Pons (tissue), 1 donor: ENCODE data around the gene ECEL1.
"Not testable (repeated sequence)": the region's sequence is repeated elsewhere in the genome, so short reads cannot be mapped to it uniquely, and the experiment has no call there.

Experiments
- DNase-seq: peaks from one replicate; pipeline ENCODE4 v3.0.0-alpha.2; 2016; ENCODE audit warnings: low spot score

Gene ECEL1

DNA sequence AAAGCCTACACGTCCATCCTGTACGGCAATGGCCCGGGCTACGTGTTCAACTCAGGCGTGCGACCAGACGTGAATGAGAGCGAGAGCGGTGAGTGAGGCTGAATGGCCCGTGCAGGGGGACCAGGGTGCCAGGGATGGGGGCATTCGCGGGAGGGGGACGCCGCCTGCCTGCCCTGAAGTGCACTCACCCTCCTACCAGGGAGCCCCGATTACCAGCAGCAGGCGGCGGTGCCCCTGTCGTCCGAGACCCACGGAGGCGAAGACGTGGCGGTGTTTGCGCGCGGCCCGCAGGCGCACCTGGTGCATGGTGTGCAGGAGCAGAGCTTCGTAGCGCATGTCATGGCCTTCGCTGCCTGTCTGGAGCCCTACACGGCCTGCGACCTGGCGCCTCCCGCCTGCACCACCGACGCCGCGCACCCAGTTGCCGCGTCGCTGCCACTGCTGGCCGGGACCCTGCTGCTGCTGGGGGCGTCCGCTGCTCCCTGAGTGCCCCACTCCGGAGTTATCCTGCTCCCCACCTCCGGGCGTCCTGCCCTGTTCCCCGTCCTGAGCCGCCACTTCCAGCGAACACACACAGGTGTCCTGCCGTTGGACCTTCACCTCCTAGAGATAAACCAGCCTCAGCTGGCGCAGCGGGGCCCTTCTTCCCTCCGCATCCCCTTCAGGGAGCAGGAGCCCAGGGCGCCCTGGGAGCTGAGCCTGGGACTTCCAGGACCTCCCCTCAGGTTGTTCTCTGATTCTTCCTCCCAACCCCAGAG, 28.8 kb downstream of the ECEL1 start:
- DNase-seq: no peak

GRCh38 chr2:232458051-232458660, 29.5 kb downstream of the ECEL1 start:
- no peak for DNase-seq

- no peak for DNase-seq
Measured at GRCh38 chr2:232457121-232458011, 30.3 kb downstream of the ECEL1 start.

DNA sequence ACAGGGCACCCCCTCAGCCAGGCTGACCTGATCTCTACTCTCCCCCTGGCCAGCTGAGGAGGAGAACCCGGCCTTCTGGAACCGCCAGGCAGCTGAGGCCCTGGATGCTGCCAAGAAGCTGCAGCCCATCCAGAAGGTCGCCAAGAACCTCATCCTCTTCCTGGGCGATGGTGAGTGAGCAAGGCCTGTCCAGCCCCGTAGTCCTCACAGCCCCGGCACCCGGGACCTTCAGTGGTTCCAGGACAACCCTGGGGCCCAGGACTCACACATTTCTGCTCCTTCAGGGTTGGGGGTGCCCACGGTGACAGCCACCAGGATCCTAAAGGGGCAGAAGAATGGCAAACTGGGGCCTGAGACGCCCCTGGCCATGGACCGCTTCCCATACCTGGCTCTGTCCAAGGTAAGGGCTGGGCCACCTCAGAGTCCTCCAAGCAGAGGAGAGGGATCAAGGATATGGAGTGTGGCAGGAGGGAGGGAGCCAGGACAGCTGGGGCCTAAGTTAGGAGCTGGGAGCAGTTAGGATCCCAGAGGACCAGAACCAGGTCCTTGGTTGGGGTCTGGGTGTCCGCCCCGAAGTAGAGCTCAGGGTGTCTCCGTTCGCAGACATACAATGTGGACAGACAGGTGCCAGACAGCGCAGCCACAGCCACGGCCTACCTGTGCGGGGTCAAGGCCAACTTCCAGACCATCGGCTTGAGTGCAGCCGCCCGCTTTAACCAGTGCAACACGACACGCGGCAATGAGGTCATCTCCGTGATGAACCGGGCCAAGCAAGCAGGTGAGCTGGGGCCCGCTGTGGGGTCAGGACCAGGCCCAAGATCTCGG, 31.1 kb downstream of the ECEL1 start:
- DNase-seq: no peak

GRCh38 chr2:232455426-232456255, 32.0 kb downstream of the ECEL1 start, which contains the start of gene ALPI:
TSS of gene ALPI (plus strand) at chr2:232456153. CDS start at chr2:232456200, 47 bp downstream.
- no peak for DNase-seq

DNA sequence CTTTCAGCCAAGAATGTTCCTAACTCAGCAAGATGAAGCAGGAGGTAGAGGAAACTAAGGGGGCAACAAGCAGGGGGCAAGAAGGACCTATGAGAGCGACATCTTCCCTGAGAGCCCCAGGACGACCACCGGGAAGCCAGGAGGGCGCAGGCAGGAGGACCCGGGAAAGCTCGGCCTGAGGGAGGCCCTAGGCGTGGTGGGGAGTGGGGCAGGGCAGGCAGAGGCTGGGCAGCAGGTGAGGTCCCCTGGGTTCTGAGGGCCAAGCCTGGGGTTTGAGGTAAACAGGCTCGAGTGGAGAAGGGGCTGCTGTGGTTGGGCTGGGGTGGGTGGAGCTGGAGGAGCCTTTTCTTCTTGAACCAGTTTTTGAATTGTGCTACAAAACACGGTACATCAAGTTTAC, 33.0 kb downstream of the ECEL1 start:
- no peak for DNase-seq

DNA sequence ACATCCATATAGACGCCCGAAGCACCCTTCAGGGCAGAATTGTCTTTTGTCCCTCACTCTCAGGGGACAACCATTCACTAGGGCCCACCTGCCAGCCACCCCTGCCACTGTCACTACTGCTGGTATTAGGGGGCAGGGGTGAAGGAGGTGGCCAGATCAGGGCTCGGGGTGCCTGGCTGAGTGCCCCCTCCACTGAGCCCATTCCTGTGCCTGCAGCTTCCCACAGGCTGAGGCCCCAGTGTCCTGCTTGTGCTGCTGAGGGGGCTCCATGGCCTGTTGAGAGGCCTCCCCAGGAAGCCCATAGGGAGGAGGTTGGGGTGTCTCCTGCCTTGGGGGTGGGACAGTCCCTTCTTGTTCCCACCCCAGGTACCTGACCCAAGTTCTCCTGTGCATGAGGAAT, 36.0 kb downstream of the ECEL1 start:
- not testable (repeated sequence) for DNase-seq

DNA sequence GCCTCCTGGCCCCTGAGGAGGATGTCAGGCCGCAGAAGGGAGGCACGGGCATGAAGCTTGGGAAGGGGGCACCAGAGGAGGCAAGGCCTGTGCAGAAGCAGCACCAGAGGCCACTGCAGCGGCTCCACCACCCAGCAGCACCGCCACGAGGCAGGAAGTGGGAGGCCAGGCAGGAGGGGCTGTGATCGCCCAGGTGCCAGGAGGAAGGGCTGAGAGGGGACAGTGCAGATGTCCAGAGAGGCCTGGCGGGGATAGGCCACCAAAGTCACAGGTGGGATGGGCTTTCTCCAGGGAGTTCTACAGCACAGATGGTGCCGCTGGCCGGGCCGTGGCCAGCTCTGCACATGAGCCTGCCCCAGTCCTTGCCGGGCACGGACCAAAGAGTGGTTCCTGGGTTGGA, 37.7 kb downstream of the ECEL1 start:
- DNase-seq: no peak

GRCh38 chr2:232448304-232448690, 39.3 kb downstream of the ECEL1 start:
- peak; percentile 5 for DNase-seq

DNA sequence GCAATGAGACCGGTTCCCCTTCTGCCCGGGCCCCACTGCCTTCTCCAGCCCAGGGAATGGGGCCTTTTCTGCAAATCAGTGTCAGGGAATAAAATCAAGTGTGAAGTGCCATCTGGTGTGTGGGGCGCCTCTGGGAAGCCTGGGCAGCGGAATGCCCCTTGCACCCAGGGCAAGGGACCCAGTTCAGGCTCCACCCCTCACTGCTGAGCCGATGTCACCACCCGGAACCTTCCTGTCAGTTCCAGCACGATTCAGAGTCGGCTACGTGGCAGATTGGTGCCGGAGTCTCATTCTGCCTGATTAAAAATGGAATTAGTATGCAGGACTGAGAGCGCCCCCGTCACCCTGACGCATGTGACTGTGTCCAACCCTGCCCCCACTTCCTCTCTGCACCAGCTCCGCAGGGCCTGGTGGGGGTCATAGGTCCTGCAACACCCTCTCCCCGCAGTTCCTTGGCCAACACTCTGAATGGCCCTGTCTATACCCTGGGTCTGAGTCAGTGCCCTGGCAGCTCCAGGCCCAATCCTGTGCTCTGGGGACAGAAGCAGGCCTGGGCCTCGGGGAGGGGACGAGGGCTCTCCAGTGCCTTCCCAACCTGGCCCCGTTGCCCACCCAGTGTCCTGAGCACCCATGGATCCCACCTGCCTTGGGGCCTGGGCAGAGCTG, 39.9 kb downstream of the ECEL1 start:
- DNase-seq: peak; percentile 17

- DNase-seq: no peak
Measured at GRCh38 chr2:232447091-232447620, 40.5 kb downstream of the ECEL1 start.

- not testable (repeated sequence) for DNase-seq
Measured at GRCh38 chr2:232446266-232446777, 41.3 kb downstream of the ECEL1 start.

GRCh38 chr2:232445149-232445885, 42.3 kb downstream of the ECEL1 start:
- not testable (repeated sequence) for DNase-seq

DNA sequence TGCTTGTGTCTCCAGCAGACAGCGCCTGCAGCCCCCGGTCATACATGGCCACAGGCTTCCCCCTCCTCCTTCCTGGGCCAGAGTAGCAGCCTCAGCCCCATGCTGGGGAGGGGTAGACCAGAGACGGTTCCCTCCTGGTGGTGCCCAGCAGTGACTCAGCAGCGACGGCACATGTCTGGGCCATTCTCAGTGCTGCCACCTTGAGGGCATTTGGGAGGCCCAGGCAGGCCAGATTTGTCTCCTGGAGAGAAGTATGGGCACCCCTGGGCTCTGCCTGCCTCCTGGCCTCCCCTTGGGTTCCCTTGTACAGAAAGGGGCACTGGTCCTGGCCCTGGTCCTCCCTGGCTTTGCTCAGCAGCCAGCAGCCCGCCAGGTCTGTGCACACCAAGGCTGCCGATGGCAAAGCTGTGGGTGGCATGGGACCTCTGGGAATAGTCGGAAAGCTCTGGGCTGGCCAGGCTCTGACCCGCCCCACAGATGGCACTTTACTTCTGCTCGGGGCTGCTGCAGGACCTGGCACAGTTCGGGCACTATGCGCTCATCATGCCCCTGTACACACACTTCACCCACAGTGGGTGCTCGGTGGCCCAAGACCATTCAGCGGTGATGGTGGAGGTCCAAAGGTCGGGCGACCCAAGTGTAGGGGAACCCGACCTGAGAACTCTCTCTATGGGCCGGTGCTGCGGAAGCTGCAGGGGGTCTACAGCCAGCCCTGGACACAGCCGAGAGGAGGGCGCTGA, 43.1 kb downstream of the ECEL1 start:
- DNase-seq: no peak

- DNase-seq: not testable (repeated sequence)
Measured at GRCh38 chr2:232443669-232444408, 43.8 kb downstream of the ECEL1 start.

DNA sequence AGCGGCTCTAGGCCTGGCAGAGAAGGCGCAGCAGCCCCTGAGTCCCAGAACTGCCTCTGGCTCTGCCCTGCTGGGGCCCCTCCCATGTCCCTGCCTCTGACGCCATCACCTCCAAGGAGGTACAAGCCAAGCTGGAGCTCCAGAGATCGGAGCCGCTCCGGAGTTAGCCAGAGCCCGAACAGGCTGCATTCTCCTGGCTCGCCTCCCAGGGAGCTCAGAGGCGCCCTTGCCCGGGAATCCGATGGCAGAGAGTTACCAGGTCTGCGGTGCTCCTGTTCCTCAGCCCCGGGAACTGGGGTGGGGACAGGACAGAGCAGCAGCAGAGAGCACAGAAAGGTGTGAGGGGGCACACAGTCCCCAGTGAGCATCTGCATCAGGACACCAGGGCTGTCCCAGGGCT, 44.6 kb downstream of the ECEL1 start:
- DNase-seq: not testable (repeated sequence)

DNA sequence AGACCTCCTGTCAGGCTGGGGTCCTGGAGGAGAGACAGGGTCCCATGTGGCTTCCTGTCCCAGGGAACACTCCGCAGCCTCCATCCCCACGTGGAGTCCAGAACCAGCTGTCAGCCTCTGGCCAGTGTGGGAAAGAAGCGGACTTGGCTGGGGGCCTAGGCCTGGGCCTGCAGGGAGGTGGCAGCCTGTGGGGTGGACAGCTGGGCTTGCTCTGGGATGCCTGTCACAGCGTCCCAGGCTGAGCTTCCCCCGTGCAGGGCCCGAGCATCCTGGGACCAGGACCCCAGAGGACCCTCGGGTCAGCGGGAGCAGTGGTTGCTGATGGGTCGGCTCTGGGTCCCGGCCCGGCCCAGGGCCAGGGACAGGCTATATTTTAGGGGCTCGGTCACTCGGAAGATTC, 45.2 kb downstream of the ECEL1 start:
- not testable (repeated sequence) for DNase-seq

DNA sequence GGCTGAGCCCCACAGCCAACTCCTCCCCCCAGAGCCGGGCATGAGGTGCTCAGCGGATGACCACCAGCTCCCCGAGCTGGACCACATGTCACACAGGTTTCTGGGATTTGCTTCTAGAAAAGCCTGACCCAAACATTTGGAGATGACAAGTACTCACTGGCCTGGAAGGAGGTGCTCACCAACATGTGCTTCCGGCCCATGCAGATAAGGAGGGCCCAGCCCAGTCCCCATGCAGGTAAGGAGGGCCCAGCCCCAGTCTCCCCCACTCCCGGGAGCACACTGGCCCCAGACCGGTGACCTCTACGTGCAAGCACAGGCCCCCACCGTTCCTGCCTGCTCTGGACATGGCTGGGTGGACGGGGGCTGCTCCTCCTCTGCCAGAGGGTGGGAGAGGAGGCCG, 45.7 kb downstream of the ECEL1 start:
- not testable (repeated sequence) for DNase-seq
